Occipital lobe (tissue), 2 donors: ENCODE measurements around the gene GFRA1. TPM values are rescaled to one million over a fixed set of nuclear protein-coding genes. Genes with fewer than 3 reads are reported as not detected.
"Not testable (repeated sequence)": the region's sequence is repeated elsewhere in the genome, so short reads cannot be mapped to it uniquely, and the experiment has no call there.

Experiments
- DNase-seq: peaks from one replicate; lab custom pipeline; 2025; lab: John Stamatoyannopoulos, UW
- total RNA-seq: library from RNA; depleted of rRNA; stranded (reverse); fragments of >200 nt; gene quantifications from one replicate; pipeline ENCODE4 v1.2.3, GENCODE V29; 2014

Gene GFRA1
- total RNA-seq, 1 donor from 2014 or later: 4.7 TPM

- no peak for DNase-seq
Measured at GRCh38 chr10:116201011-116201410, 72.0 kb downstream of the GFRA1 start.

GRCh38 chr10:116198676-116199035 is 74.3 kb downstream of the GFRA1 start:
- no peak for DNase-seq

GRCh38 chr10:116197946-116198675 is 74.9 kb downstream of the GFRA1 start:
- no peak for DNase-seq

- no peak for DNase-seq
Measured at GRCh38 chr10:116195583-116195982, 77.4 kb downstream of the GFRA1 start.

- DNase-seq: no peak
Measured at GRCh38 chr10:116195039-116195438, 78.0 kb downstream of the GFRA1 start.

GRCh38 chr10:116194061-116194460 is 78.9 kb downstream of the GFRA1 start:
- DNase-seq: no peak

- DNase-seq: no peak
Measured at GRCh38 chr10:116190883-116191282, 82.1 kb downstream of the GFRA1 start.

- no peak for DNase-seq
Measured at GRCh38 chr10:116186273-116186672, 86.7 kb downstream of the GFRA1 start.

- no peak for DNase-seq
Measured at GRCh38 chr10:116185199-116185867, 87.7 kb downstream of the GFRA1 start.

- DNase-seq: no peak
Measured at GRCh38 chr10:116184512-116184794, 88.6 kb downstream of the GFRA1 start.

- no peak for DNase-seq
Measured at GRCh38 chr10:116183733-116184511, 89.1 kb downstream of the GFRA1 start.

- DNase-seq: no peak
Measured at GRCh38 chr10:116182426-116182825, 90.6 kb downstream of the GFRA1 start.

GRCh38 chr10:116178086-116178605 is 94.9 kb downstream of the GFRA1 start:
- DNase-seq: no peak

- no peak for DNase-seq
Measured at GRCh38 chr10:116175231-116175630, 97.8 kb downstream of the GFRA1 start.

GRCh38 chr10:116171505-116171904 is 101.5 kb downstream of the GFRA1 start:
- no peak for DNase-seq

- DNase-seq: no peak
Measured at GRCh38 chr10:116170815-116171250, 102.2 kb downstream of the GFRA1 start.

- no peak for DNase-seq
Measured at GRCh38 chr10:116169782-116170445, 103.1 kb downstream of the GFRA1 start.

- DNase-seq: no peak
Measured at GRCh38 chr10:116168745-116169144, 104.3 kb downstream of the GFRA1 start.

GRCh38 chr10:116168329-116168728 is 104.7 kb downstream of the GFRA1 start:
- DNase-seq: no peak

GRCh38 chr10:116165941-116166340 is 107.1 kb downstream of the GFRA1 start:
- not testable (repeated sequence) for DNase-seq

- DNase-seq: no peak
Measured at GRCh38 chr10:116164291-116164690, 108.7 kb downstream of the GFRA1 start.
